GM21723 (cell line): ENCODE data around the gene TBC1D13.
"Not testable (repeated sequence)": the region's sequence is repeated elsewhere in the genome, so short reads cannot be mapped to it uniquely, and the experiment has no call there.

Experiments
- ATAC-seq: cut with Tn5 transposase; IDR thresholded peaks from one replicate; pipeline ENCODE4 v1.9.1; 2021; ENCODE audit warnings: mild to moderate bottlenecking, moderate library complexity; ENCODE audit not compliant: unreplicated experiment

The TBC1D13 gene

DNA sequence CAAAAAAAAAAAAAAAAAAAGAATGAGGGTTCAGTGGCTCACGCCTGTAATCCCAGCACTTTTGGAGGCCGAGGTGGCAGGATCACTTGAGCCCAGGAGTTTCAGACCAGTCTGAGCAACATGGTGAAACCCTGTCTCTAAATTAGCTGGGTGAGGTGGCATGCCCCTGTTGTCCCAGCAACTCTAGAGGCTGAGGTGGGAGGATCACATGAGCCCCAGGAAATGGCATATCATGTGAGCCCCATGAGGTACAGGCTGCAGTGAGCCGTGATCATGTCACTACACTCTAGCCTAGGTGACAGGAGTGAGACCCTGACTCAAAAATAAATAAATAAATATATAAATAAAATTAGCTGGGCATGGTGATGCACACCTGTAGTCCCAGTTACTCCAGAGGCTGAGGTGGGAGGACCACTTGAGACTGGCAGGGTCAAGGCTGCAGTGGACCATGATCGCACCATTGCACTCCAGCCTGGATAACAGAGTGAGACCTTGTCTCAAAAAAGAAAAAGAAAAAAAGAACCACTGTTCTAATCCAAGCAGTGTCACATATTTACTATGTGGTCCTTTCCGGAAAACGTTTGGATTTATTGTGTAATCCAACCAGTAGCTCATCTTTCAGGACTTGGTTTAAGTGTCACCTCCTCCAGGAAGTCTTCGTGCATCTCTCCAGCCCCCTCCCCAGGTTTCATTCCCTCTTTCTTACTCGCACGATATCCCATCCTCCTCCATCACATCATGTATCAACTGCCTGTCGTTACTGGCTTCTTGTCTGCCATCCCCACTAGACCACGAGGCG is 54.8 kb downstream of the TBC1D13 start:
- no peak for ATAC-seq

GRCh38 chr9:128843171-128843570 is 56.1 kb downstream of the TBC1D13 start:
- not testable (repeated sequence) for ATAC-seq

- no peak for ATAC-seq
Observed at GRCh38 chr9:128845186-128845931, 58.3 kb downstream of the TBC1D13 start.

GRCh38 chr9:128846680-128847030 is 59.6 kb downstream of the TBC1D13 start:
- ATAC-seq, result no peak

GRCh38 chr9:128847803-128848202 is 60.8 kb downstream of the TBC1D13 start:
- no peak for ATAC-seq

DNA sequence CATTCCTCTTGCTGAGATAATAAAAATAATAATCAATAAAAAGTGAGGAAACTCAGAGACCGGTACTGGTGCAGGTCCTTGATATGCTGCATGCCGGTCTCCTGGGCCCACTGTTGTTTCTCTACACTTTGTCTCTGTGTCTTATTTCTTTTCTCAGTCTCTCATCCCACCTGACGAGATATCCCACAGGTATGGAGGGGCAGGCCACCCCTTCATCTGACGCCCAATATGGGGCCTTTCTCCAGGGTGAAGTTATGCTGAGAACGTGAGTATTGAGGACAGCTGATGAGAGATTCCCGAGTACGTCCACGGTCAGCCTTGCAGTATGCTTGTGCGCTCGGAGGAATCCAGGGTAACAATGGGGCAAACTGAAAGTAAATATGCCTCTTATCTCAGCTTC is 64.0 kb downstream of the TBC1D13 start:
- ATAC-seq, result not testable (repeated sequence)

GRCh38 chr9:128851779-128852600 is 64.9 kb downstream of the TBC1D13 start:
- not testable (repeated sequence) for ATAC-seq

- not testable (repeated sequence) for ATAC-seq
Observed at GRCh38 chr9:128852646-128853045, 65.6 kb downstream of the TBC1D13 start.

GRCh38 chr9:128854454-128854853 is 67.4 kb downstream of the TBC1D13 start:
- not testable (repeated sequence) for ATAC-seq

DNA sequence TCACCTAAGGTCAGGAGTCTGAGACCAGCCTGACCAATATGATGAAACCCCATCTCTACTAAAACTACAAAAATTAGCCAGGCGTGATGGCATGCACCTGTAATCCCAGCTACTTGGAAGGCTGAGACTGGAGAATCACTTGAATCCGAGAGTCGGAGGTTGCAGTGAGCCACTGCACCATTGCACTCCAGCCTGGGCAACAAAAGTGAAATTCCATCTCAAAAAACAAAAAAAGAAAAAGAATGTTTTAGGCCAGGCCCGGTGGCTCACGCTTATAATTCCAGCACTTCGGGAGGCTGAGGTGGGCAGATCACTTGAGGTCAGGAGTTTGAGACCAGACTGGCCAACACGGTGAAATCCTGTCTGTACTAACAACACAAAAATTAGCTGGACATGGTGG is 71.4 kb downstream of the TBC1D13 start:
- ATAC-seq, result not testable (repeated sequence)
